Activated CD8-positive, alpha-beta T cell treated with anti-CD3 and anti-CD28 coated beads for 36 hours (primary cell): ENCODE measurements around the gene TLR1. TPM values are rescaled to one million over a fixed set of nuclear protein-coding genes. Genes with fewer than 3 reads are reported as not detected.

Experiments used
- ATAC-seq: fragments of 200-7000 bp; cut with Tn5 transposase; one replicate; pipeline ENCODE4 v1.10.0; 2021; ENCODE audit warnings: mild to moderate bottlenecking, moderate library complexity
- CTCF ChIA-PET: fragments of 350-600 bp; sonication (Branson Sonifier 250); formaldehyde crosslinking; loops from one replicate; lab custom pipeline; 2021; ENCODE audit warnings: antibody characterized with exemption; lab: Charles Lee
- POLR2A ChIA-PET: fragments of 350-600 bp; sonication (Branson Sonifier 250); formaldehyde crosslinking; loops from one replicate; lab custom pipeline; 2021; ENCODE audit warnings: antibody characterized with exemption; lab: Charles Lee
- DNase-seq: peaks from one replicate; pipeline ENCODE4 v3.0.0-alpha.2; 2020
- H3K27ac Mint-ChIP-seq: one replicate; pipeline ENCODE4 v1.8.0; 2021; ENCODE audit warnings: mild to moderate bottlenecking, mixed read lengths
- H3K27me3 Mint-ChIP-seq: one replicate; pipeline ENCODE4 v1.8.0; 2021; ENCODE audit warnings: mixed read lengths
- H3K36me3 Mint-ChIP-seq: one replicate; pipeline ENCODE4 v1.8.0; 2021; ENCODE audit warnings: low read depth, mixed read lengths
- H3K4me1 Mint-ChIP-seq: one replicate; pipeline ENCODE4 v1.8.0; 2021; ENCODE audit warnings: low read depth, mixed read lengths
- H3K4me3 Mint-ChIP-seq: one replicate; pipeline ENCODE4 v1.8.0; 2021; ENCODE audit warnings: mild to moderate bottlenecking, moderate library complexity, mixed read lengths
- H3K9me3 Mint-ChIP-seq: one replicate; pipeline ENCODE4 v1.8.0; 2021; ENCODE audit warnings: mixed read lengths
- CTCF ChIP-seq: fragments of 200-600 bp; IDR thresholded peaks from one replicate; pipeline ENCODE4 v1.8.0; 2022; ENCODE audit warnings: antibody characterized with exemption, mild to moderate bottlenecking
- intact Hi-C: fragments of 100-400 bp; cut with micrococcal nuclease; formaldehyde crosslinking; loops from one replicate; pipeline ENCODE4 v1.10.0; 2022
- total RNA-seq, 2 experiments: library from RNA; stranded (reverse); gene quantifications; one replicate each; pipeline ENCODE4 v1.2.3, GENCODE V29; 2021

TLR1 gene
- total RNA-seq, 2 experiments from 2014 or later, result 1.5 to 1.9 TPM

- Mint-ChIP-seq H3K4me1 (peaks cover 5% of the 10 kb centered on the region), H3K9me3 (peaks cover 5% of the 10 kb centered on the region), H3K27me3 (no peaks in the 10 kb centered on the region), H3K4me3 (no peak overlapping the region), H3K27ac (no peak overlapping the region), H3K36me3 (peaks cover 1% of the 10 kb centered on the region)
- no peak for DNase-seq
- POLR2A ChIA-PET, result no interaction called here
- no peak for ATAC-seq
- no peak for TF ChIP-seq CTCF
- CTCF ChIA-PET, result interaction anchor here (1.0 to 7.8 kb wide), 6 partner anchors 8 to 724 kb away, joined by 3 to 151 read pairs (median 6); partner anchors contain the start of gene TLR1
- intact Hi-C loops, result no loop called here
Measured at GRCh38 chr4:38785901-38786402, 18.6 kb downstream of the TLR1 start.

- Mint-ChIP-seq H3K4me3 (no peak overlapping the region), H3K27me3 (no peaks in the 10 kb centered on the region), H3K9me3 (peaks cover 5% of the 10 kb centered on the region), H3K27ac (no peak overlapping the region), H3K36me3 (peaks cover 1% of the 10 kb centered on the region), H3K4me1 (peaks cover 4% of the 10 kb centered on the region)
- CTCF ChIA-PET, result interaction anchor here (0.7 to 7.8 kb wide), 6 partner anchors 9 to 723 kb away, joined by 3 to 151 read pairs (median 6); partner anchors contain the start of gene TLR1
- DNase-seq (no peak), ATAC-seq (no peak)
- TF ChIP-seq CTCF, result no peak
- intact Hi-C loops, result no loop called here
- POLR2A ChIA-PET, result no interaction called here
Measured at GRCh38 chr4:38785041-38785790, 19.4 kb downstream of the TLR1 start.

- Mint-ChIP-seq H3K36me3 (no peaks in the 10 kb centered on the region), H3K4me1 (peaks cover 4% of the 10 kb centered on the region), H3K27ac (no peak overlapping the region), H3K4me3 (no peak overlapping the region), H3K9me3 (no peaks in the 10 kb centered on the region), H3K27me3 (no peaks in the 10 kb centered on the region)
- intact Hi-C loops, result no loop called here
- ChIA-PET CTCF (interaction anchor here (0.9 to 7.8 kb wide), 7 partner anchors 9 to 746 kb away, joined by 3 to 151 read pairs (median 8); partner anchors contain the start of gene TLR1), POLR2A (no interaction called here)
- no peak for ATAC-seq
- DNase-seq, result no peak
- TF ChIP-seq CTCF, result no peak
Measured at GRCh38 chr4:38784141-38784540, 20.4 kb downstream of the TLR1 start.

GRCh38 chr4:38783109-38783460 is 21.5 kb downstream of the TLR1 start:
- ChIA-PET CTCF (interaction anchor here (0.7 to 7.8 kb wide), 30 partner anchors 8 to 745 kb away, joined by 3 to 151 read pairs (median 6); partner anchors contain the start of genes FAM114A1, TLR1 and TLR6), POLR2A (interaction anchor here (0.9 kb wide), 1 partner anchor 61 kb away, joined by 4 read pairs; no protein-coding TSS in a partner anchor)
- H3K4me1 Mint-ChIP-seq, result peaks cover 4% of the 10 kb centered on the region
- TF ChIP-seq CTCF, result peak; percentile 37
- H3K27me3 Mint-ChIP-seq, result no peaks in the 10 kb centered on the region
- H3K27ac Mint-ChIP-seq, result no peak overlapping the region
- DNase-seq (no peak), ATAC-seq (no peak)
- no peaks in the 10 kb centered on the region for H3K9me3 Mint-ChIP-seq
- no peaks in the 10 kb centered on the region for H3K36me3 Mint-ChIP-seq
- intact Hi-C loops, result no loop called here
- H3K4me3 Mint-ChIP-seq, result no peak overlapping the region
